Measurements from ENCODE around the gene TSFM. TPM values are rescaled to one million over a fixed set of nuclear protein-coding genes. Genes with fewer than 3 reads are reported as not detected.

TSFM gene
- total RNA-seq: 12.9 TPM

DNA sequence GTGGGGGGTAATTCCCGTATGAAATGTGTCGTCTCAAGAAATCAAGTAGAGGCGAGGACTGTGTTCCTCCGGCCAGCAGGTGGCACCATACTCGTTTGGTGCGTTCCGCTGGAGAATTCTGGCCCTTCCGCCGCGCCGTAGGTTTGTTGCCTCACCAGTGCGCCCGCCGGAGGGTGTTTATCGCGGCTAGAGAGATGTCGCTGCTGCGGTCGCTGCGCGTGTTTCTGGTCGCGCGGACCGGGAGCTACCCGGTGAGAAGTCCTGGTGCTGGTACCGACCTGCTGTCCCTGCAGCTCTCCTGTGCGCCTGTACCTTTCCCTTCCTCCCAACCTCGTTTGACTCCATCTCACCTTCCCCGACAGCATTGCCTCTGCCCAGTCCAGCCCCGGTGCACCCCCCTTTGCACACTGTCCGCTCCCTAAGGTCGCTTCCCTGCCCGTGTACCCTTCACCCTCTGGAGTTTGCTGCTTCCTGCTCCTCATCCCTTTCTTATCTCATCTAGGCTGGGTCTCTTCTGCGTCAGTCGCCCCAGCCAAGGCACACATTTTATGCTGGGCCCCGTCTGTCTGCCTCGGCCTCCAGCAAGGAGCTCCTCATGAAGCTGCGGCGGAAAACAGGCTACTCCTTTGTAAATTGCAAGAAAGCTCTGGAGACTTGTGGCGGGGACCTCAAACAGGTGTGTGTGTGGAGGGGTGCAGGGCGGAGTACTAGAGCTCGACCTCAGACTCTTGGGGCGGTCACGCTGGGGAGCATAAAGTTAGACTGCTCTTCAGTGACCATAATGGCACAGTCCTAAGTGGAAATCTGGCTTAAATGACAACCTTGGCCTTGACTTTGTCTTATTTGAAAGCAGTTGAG is at the start of gene TSFM:
Gene TSFM (plus strand): TSS at position 180 of the 858 bp plus-strand sequence. CDS start 15 bp downstream, at position 195.
- DNase-seq: peak; percentile 90

DNA sequence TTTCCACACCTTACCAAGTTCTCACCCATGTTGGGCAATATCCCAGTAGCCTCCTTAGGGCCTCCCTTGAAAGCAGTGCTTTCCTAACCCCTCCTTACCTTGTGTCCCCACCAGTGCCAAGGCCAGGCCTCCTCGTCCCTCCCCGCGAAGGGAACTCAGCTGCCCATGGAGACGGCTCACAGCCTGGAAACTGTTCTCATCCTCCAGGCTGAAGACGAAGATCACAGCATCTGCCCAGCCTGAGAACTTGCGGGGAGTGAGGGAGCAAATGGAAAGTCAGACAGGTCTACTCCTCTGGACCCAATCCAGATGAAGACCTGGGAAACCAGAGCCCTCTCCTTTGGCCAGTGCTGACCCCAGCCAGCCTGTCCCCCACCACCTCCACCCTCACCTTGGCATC is 48.7 kb upstream of the TSFM start:
- no peak for DNase-seq

DNA sequence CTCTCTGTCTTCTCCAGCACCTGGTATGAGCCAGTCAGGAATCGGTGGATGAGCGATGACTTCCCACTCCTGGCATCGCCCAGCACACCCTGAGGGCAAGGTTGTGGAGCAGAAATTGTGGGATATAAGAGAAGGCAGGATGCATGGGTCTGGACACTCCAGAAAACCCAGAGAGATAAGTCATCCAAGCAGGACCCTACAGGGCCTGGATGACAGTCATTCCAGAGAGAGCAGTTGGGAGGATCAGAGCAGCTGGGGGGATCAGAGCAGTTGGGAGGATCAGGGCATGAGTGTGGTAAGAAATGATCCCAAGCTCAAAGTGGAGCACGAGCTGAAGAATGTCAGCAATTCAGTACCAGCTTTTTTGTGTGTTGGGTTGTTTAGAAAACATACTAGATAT is 48.0 kb upstream of the TSFM start:
- no peak for DNase-seq

DNA sequence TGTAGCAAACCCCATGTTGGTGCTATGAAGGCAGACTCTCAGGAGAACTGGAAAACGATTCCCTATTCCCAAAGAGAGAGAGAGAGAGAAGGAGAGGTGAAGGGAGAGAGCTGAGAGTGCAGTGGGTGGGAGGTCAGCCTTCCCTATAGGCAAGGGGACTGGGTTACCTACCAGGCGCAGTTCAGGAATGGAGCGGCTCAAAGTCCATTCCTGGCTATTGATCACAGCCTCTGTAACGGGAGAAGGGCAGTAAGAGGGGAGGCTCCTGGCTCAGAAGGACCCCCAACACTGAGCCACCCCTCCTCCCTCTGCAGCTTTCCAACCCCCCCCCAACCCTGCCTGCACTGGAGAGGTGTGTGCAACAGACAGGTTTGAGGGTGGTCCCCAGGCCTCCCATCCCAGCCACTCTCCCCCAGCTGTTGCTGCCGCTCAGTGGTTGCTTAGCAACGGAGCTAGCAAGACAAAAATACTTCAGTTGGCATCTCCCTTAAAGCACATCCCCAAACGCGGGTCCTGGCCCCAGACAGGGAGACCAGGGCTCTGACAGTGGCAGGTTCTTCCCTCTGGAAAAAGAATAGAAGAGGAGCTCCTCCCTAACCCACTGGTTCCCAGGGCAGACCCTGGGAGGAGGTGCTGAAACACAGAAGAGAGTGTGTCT is 47.3 kb upstream of the TSFM start:
- peak; percentile 37 for DNase-seq

DNA sequence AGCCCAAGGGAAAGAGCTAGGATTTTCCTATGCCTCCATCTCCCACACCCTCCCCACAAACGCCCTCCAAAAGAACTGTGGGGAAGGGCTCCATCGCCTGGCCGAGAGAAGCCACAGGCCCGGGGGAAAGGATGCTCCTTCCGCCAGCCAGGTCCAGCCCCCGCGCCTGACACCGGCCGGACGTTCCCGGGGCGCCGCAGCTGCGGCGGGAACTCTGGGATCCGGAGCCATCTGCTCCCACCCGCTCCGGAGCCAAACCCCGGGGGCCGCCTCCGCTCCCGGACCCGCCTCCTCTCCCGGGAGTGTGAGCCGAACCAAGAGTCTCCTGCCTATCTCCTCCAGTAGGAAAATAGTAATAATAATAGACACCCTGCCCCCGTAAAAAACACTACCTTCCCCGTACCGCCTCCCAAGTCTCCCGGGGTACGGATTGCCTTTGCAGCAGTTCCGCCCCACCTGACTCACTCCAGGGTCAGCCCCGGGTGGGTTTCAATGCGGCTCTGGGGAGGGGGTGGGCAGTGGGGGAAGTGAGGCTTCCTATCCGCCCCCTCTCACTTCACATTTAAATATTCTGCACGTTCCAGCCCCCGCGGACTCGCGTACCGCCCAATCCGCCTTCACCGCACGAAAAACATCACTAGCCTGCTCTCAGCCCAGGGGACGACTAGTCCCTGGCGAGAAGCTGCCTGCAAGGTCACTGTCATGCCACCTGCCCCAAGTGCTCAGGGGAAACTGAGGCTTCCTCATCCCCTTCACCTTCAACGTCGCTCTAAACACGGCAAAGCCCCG is 46.4 kb upstream of the TSFM start:
- DNase-seq: no peak

DNA sequence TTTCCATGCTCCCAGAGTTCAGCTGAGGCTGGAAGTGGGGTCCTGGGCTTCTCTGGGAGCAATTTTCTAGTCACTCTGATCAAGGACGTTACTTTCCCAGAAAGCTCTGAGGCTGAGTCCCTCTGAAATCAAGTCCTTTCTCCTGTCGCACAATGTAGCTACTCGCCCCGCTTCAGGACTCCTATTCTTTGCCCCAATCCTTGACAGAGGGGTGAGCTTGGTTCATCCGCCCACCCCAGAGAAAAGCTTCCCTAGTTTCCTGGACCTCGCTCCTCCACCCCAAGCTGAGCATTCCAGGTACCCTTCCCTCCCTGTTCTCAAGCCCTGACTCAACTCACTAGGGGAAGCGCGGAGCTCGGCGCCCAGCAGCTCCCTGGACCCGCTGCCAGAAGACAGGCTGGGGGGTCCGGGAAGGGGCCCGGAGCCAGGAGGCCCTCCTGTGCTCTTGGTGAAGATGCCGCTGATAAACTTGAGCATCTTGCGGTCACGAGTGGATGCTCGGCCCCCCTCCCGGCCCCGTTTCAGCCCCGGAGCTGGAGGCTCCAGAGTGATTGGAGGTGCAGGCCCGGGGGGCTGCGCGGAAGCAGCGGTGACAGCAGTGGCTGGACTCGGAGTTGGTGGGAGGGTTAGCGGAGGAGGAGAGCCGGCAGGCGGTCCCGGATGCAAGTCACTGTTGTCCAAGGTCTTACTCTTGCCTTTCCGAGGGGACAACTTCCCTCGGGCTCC is 45.7 kb upstream of the TSFM start:
- no peak for DNase-seq

DNA sequence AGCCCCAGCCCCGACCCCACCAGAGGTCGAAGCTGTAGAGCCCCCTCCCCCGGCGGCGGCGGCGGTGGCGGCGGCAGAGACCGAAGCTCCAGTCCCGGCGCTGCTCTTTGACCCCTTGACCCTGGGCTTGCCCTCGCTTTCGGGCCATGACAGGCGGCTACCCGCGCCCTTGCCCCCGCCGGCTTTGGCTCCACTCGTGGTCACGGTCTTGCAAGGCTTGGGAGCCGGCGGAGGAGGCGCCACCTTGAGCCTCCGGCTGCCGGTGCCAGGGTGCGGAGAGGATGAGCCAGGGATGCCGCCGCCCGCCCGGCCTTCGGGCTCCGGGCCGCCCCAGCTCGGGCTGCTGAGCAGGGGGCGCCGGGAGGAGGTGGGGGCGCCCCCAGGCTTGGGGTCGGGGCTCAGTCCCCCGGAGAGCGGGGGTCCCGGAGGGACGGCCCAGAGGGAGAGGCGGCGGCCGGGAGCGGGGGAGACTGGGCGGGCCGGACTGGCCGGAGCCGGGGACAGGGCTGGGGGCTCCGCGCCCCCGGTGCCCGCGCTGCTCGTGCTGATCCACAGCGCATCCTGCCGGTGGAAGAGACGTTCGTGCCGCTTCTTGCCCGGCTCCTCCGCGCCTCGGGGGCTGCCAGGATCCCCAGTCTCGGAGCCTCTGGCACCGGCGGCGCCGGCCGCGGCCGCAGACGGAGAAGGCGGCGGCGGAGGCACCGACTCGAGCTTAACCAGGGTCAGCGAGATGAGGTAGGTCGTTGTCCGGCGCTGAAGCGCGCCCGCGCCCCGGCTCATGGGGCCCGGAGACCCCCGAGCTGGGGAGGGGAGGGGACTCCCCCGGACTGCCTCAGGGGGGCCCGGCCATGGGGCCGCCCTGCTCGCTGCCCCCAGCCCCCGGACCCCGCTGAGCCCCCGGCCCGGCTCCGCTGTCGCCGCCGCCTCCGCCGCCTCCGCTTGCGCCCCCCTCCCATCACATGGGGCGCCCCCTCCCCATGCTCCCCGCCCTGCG is 44.8 kb upstream of the TSFM start:
- DNase-seq: no peak

DNA sequence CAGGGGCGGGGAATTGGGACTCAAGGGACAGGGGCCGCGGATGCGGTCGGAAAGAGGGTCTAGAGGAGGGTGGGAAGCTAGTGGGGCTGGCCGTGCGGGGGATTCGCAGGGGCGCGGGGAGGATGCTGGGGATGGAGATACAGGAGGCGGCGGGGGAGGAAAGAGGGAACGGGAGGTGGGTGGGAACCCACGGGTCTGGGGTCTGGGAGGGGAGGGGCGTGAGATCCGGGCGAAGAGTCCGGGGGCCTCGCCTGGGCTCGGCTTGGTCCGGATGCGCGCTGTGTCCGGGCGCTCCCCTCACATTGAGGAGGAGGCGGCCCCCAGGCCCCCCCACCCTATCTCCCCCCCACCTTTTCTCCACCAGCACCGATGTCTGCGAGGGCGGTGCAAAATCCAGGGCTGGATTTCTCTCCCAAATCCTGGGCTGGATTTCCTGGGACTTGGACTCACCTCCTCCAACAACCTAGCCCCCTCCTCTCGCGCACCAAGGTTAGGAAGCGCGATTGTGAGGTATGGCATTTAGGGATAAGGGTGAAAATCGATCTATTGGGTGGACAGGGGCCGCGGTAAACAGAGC is 43.8 kb upstream of the TSFM start, which contains the start of gene AGAP2:
Gene AGAP2 (minus strand): TSS at position 82 of the 577 bp plus-strand sequence. CDS start 496 bp downstream, outside the sequence.
- DNase-seq: no peak

DNA sequence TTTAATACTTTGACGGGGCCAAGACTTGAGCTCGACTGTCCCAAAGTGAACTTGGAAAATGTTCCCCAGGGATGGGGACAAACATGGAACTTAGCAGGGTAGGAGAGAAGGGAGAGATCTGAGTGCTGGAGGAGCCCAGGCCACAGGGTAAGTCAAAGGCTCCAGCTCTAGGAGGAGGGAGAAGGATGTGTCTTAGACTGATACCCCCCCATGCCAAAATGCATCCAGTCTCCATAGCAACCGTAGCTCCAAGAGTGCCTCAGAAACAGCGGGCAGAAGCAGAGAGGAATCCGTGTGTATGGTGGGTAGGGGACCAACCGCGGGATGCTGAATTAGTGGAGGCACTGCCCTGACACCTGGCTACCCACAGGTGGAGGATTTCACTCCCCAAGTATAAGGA is 43.2 kb upstream of the TSFM start:
- DNase-seq: no peak

DNA sequence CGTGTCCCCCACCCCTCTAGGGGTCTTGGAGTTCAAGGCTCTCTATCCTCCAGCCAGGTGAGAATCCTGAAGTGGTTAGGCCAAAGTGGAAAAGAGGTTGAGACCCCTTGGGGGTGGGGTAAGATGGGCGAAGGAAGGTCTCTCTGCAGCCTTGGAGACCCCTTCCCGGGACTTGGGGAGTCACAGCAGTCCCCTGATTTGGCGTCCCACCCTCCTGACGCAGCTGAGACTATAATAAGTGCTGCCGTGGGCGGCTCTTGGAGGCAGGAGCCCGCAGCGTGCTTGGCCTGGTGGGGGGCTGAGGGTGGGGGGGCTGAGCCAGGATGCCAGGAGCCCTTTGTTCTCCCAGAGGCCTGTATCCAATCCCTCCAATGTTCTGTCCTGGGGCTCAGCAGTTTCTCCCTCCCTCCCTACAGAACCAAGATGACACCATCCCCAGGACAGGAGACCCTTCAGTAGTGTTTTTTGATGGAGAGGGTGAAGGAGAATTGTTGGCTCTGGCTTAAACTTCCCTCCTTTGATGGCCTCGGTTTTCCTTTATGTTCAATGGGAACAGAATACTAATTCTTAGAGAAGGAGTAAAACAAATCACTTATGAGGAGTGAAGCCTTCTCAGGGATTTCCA is 42.6 kb upstream of the TSFM start:
- no peak for DNase-seq

DNA sequence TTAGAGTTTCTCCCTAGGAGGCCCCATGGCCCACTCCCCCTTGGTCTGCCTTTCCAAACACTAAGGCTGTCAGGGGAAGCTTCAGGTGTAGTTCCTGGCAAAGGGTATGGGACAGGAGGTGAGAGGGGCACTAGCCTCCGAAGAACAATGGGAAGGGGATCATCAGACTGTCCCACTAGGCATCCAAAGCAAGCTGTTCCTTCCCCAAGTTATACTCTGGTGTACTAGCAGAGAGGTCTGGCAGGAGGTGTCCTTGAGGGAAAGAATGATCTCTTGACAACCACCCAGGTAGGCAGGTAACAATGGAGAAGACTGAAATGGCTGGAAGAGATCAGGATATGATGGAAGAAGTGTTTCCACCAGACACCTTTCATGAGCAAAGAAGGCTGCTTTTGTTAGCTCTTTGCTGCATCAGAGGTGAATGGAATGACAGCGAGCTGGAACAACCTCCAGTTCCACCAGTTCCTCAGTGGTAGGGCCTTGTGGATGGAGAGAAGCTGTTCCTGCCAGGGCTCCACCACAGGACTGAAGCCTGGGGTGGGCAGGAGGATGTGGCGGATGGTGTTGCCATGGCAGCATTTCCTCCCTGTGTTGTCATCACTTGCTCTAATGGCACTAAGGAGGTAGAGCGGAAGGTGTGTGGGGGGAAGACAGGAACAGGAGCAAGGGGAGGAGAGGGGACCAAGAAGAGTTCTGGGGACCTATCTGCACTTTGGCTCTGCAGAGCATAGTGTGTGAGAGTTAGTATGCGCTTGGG is 41.8 kb upstream of the TSFM start:
- no peak for DNase-seq

DNA sequence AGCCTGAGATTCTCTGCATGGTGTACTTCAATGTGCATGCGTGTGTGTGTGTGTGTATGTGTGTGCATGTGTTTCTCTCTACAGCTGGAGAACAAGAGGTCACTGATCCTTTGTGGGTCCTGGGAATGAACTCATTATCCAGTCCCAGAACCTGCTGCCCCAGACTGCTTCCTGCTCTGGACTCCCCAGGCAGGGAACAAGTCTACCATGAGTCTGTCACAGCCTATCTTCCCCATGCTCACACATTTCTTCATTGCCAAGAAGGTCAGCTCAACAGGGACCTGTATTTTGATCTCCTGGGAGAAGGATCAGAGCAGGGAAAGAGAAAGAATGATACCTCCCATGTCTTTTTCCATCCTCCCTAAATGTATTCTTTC is 41.2 kb upstream of the TSFM start:
- DNase-seq: no peak

DNA sequence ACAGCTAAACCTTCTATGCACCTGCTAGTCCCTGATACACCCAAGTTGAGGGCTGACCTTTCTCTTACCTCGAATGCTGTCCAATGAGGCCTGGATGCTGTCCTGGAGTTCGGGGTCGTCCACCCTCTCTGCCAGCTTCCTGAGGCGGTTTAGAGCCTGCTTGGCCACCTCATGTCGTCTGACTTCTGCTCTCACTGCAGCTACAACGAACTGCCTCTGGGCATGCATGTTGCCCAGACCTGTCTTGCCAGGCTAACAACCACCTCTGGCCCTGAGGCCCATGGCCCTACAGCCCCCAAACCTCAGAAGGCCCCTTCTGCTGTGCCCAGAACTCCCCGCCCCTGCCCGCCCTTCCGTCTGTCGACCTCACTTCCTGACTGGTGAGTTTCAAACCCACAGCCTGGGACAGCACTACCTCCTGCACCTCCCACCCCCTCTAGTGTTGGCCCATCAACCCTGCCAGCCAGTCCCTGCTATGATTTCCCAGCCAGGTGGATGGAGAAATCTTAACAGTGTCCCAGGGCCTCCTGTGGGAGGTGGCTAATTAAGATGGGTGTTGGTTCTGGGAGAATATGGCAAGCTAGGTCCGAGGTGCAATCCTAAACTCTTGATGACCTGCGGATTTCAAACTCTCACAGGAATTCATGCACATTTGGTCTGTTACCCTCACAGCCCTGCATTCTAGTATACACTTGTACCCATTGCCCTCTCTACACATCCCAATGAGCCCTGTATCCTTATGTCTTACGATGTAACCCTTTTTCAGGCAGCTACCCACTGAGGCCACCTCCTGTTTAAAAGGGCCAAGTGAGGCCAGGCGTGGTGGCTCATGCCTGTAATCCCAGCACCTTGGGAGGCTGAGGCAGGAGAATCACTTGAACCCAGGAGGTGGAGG is 40.5 kb upstream of the TSFM start:
- no peak for DNase-seq

DNA sequence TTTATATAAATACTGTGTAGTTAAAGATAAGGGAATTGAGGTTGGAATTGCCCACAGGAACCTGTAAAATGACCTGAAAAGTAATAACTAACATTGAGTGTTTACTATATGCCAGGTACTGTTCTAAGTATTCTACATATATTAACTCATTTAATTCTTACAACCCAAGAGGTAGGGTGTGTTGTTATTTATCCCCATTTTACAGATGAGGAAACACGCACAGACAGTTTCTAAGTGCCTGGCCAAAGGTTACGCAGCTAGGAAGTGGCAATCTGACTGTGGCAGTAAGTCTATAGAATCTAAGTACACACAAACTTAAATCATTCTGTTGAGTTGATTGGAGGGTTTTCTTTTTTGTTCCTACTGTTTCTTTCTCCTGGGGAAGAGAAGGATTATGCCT is 38.8 kb upstream of the TSFM start:
- DNase-seq: no peak

DNA sequence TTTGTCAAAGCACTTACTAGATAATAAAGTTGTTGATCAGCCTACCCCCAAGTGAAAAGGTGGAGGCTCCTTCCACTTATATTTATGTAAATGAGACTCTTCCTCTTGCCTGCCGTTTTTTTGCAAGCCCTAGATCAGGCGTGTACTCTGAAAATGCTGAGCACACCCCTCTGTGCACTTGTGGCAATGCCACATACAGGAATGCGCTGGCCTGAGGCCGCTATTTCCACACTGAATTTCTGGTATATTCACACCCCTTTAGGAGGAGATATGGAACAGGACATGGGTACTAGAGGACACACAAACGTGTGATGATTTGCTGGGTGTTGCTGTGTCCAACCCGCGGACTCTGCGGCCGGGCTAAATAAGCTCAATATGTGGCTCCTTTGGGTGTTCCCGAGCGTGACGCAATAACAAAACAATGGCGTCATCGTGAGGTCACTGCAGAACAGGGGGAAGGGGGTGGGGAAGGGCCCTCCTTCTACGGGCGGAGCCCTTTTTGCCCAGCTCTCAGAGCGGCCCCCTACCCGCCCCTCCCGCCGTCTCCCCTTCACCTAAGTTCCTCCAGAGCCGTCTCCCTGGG is 38.3 kb upstream of the TSFM start:
- DNase-seq: peak; percentile 78

DNA sequence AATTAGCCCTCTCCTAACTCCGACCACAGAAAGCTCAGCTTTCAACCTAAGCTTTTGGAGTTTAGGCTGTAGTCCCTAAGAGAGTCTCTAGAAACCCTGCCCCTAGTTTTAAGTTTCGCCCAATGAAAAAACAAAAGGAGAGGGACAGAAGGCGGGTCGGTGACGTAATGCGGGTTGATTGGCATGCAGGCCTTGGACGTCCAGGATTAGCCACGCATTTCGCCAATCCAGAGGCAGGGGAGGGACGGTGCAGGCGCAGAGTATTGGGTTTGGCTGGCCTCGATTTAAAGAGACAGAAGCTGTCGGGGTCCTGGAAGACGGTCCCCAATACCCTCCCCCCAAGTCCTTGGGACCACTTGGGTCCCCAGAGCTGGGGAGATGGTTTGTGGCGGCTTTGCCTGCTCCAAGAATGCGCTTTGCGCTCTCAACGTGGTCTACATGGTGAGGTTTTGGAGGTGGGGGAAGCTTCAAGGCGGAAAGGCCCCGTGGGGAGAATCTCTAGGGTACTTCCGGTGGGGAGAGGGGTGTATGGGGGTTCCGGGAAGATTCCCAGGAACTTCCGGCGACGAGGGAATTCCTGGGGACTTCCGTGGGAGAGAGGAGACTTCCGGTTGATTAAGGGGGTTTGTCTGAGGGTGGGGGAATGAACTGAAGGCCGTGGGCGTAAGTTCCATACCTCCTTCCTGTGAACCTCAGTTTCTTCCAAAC is 37.7 kb upstream of the TSFM start, which contains the start of gene TSPAN31:
Gene TSPAN31 (plus strand): TSS at position 263 of the 708 bp plus-strand sequence. CDS start 116 bp downstream, at position 379.
- peak; percentile 99 for DNase-seq

DNA sequence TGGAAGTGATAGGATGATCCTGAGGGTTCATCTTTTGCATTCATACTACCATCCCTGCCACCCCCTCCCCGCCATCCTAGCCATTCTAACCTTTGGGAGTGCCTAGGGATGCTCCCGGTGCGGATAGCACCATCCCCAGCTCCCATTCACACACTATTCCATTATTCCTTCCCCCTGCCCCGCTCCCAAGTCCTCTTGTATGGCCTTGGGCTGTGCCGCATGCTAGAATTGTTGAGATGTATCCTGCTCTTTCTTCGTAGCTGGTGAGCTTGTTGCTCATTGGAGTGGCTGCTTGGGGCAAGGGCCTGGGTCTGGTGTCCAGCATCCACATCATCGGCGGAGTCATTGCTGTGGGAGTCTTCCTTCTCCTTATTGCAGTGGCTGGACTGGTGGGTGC is 37.1 kb upstream of the TSFM start:
- no peak for DNase-seq

Data from skin of body (tissue), 2 donors.